ENCODE results near the gene SENP3.

The SENP3 gene

GRCh38 chr17:7556627-7557026 lies 5.1 kb upstream of the SENP3 start:
- Histone ChIP-seq H3K9me3 (ENCODE audit: control insufficient read depth, low read length) (no peaks in the 10 kb centered on the region), H3K36me3 (ENCODE audit: control insufficient read depth, insufficient read depth, low read length) (no peaks in the 10 kb centered on the region), H3K4me3 (ENCODE audit: extremely low read depth, insufficient read depth, low read length, poor library complexity, severe bottlenecking) (no peak overlapping the region), H3K4me1 (ENCODE audit: control insufficient read depth, insufficient read depth, low read length, poor library complexity, severe bottlenecking) (peaks cover 10% of the 10 kb centered on the region), H3K27ac (ENCODE audit: low read depth, low read length, severe bottlenecking) (no peak overlapping the region)
- 94 to 97% methylated on average over 7 to 11 of the region's 12 CpGs for WGBS, 2 experiments (ENCODE audit: insufficient coverage in 2 of 2)

- H3K4me1 ChIP-seq (ENCODE audit: control insufficient read depth, insufficient read depth, low read length, poor library complexity, severe bottlenecking) = peaks cover 10% of the 10 kb centered on the region
- no peaks in the 10 kb centered on the region for H3K9me3 ChIP-seq (ENCODE audit: control insufficient read depth, low read length)
- 82 to 84% methylated on average over 14 to 18 of the region's 19 CpGs for WGBS, 2 experiments (ENCODE audit: insufficient coverage in 2 of 2)
- no peak overlapping the region for H3K27ac ChIP-seq (ENCODE audit: low read depth, low read length, severe bottlenecking)
- H3K36me3 ChIP-seq (ENCODE audit: control insufficient read depth, insufficient read depth, low read length) = no peaks in the 10 kb centered on the region
- no peak overlapping the region for H3K4me3 ChIP-seq (ENCODE audit: extremely low read depth, insufficient read depth, low read length, poor library complexity, severe bottlenecking)
Observed at GRCh38 chr17:7557147-7557764, 4.5 kb upstream of the SENP3 start.

- no peak overlapping the region for H3K4me3 ChIP-seq (ENCODE audit: extremely low read depth, insufficient read depth, low read length, poor library complexity, severe bottlenecking)
- H3K27ac ChIP-seq (ENCODE audit: low read depth, low read length, severe bottlenecking) = peak overlapping the region; percentile 29
Observed at GRCh38 chr17:7557775-7558543, 3.8 kb upstream of the SENP3 start.

GRCh38 chr17:7558544-7559319 lies 3.0 kb upstream of the SENP3 start, which contains the start of gene TNFSF13:
Gene TNFSF13 (plus strand): TSS chr17:7558750. CDS start chr17:7559040, 290 bp downstream.
- Histone ChIP-seq H3K4me1 (ENCODE audit: control insufficient read depth, insufficient read depth, low read length, poor library complexity, severe bottlenecking) (peaks cover 22% of the 10 kb centered on the region), H3K27ac (ENCODE audit: low read depth, low read length, severe bottlenecking) (peak within 1 kb of the TSS; percentile 29), H3K4me3 (ENCODE audit: extremely low read depth, insufficient read depth, low read length, poor library complexity, severe bottlenecking) (no peak within 1 kb of the TSS), H3K9me3 (ENCODE audit: control insufficient read depth, low read length) (no peaks in the 10 kb centered on the region), H3K36me3 (ENCODE audit: control insufficient read depth, insufficient read depth, low read length) (peaks cover 10% of the 10 kb centered on the region)
- 90 to 92% methylated on average over 6 to 14 of the region's 16 CpGs for WGBS, 2 experiments (ENCODE audit: insufficient coverage in 2 of 2)

More at GRCh38 chr17:7557775-7558543, 3.8 kb upstream of the SENP3 start:
- H3K9me3 ChIP-seq (ENCODE audit: control insufficient read depth, low read length) = no peaks in the 10 kb centered on the region
- WGBS, 2 experiments (ENCODE audit: insufficient coverage in 2 of 2) = 39 to 41% methylated on average over 21 of the region's 21 CpGs
- H3K4me1 ChIP-seq (ENCODE audit: control insufficient read depth, insufficient read depth, low read length, poor library complexity, severe bottlenecking) = peaks cover 15% of the 10 kb centered on the region
- peaks cover 3% of the 10 kb centered on the region for H3K36me3 ChIP-seq (ENCODE audit: control insufficient read depth, insufficient read depth, low read length)

GRCh38 chr17:7559320-7560171 lies 2.2 kb upstream of the SENP3 start:
- H3K4me3 ChIP-seq (ENCODE audit: extremely low read depth, insufficient read depth, low read length, poor library complexity, severe bottlenecking) = no peak overlapping the region
- no peak overlapping the region for H3K27ac ChIP-seq (ENCODE audit: low read depth, low read length, severe bottlenecking)
- 87 to 97% methylated on average over 15 to 17 of the region's 18 CpGs for WGBS, 2 experiments (ENCODE audit: insufficient coverage in 2 of 2)
- H3K4me1 ChIP-seq (ENCODE audit: control insufficient read depth, insufficient read depth, low read length, poor library complexity, severe bottlenecking) = peaks cover 24% of the 10 kb centered on the region
- H3K9me3 ChIP-seq (ENCODE audit: control insufficient read depth, low read length) = no peaks in the 10 kb centered on the region
- peaks cover 19% of the 10 kb centered on the region for H3K36me3 ChIP-seq (ENCODE audit: control insufficient read depth, insufficient read depth, low read length)

- peak overlapping the region; percentile 78 for H3K27ac ChIP-seq (ENCODE audit: low read depth, low read length, severe bottlenecking)
Observed at GRCh38 chr17:7560172-7561027, 1.3 kb upstream of the SENP3 start.

GRCh38 chr17:7561028-7561575 lies 617 bp upstream of the SENP3 start:
- WGBS, 2 experiments (ENCODE audit: insufficient coverage in 2 of 2) = 0% methylated on average over 19 to 24 of the region's 32 CpGs
- H3K4me1 ChIP-seq (ENCODE audit: control insufficient read depth, insufficient read depth, low read length, poor library complexity, severe bottlenecking) = peaks cover 25% of the 10 kb centered on the region

More at GRCh38 chr17:7560172-7561027, 1.3 kb upstream of the SENP3 start:
- Histone ChIP-seq H3K4me1 (ENCODE audit: control insufficient read depth, insufficient read depth, low read length, poor library complexity, severe bottlenecking) (peaks cover 24% of the 10 kb centered on the region), H3K9me3 (ENCODE audit: control insufficient read depth, low read length) (no peaks in the 10 kb centered on the region), H3K4me3 (ENCODE audit: extremely low read depth, insufficient read depth, low read length, poor library complexity, severe bottlenecking) (peak overlapping the region; percentile 97), H3K36me3 (ENCODE audit: control insufficient read depth, insufficient read depth, low read length) (peaks cover 27% of the 10 kb centered on the region)
- WGBS, 2 experiments (ENCODE audit: insufficient coverage in 2 of 2) = 25 to 40% methylated on average over 11 to 16 of the region's 22 CpGs

GRCh38 chr17:7562208-7562605 lies 488 bp downstream of the SENP3 start:
- Histone ChIP-seq H3K4me3 (ENCODE audit: extremely low read depth, insufficient read depth, low read length, poor library complexity, severe bottlenecking) (peak overlapping the region; percentile 97), H3K4me1 (ENCODE audit: control insufficient read depth, insufficient read depth, low read length, poor library complexity, severe bottlenecking) (peaks cover 30% of the 10 kb centered on the region), H3K9me3 (ENCODE audit: control insufficient read depth, low read length) (no peaks in the 10 kb centered on the region), H3K27ac (ENCODE audit: low read depth, low read length, severe bottlenecking) (peak overlapping the region; percentile 66), H3K36me3 (ENCODE audit: control insufficient read depth, insufficient read depth, low read length) (peaks cover 45% of the 10 kb centered on the region)
- WGBS, 2 experiments (ENCODE audit: insufficient coverage in 2 of 2) = 1 to 2% methylated on average over 17 to 24 of the region's 28 CpGs

More at GRCh38 chr17:7561028-7561575, 617 bp upstream of the SENP3 start:
- Histone ChIP-seq H3K27ac (ENCODE audit: low read depth, low read length, severe bottlenecking) (peak overlapping the region; percentile 81), H3K4me3 (ENCODE audit: extremely low read depth, insufficient read depth, low read length, poor library complexity, severe bottlenecking) (peak overlapping the region; percentile 97), H3K36me3 (ENCODE audit: control insufficient read depth, insufficient read depth, low read length) (peaks cover 34% of the 10 kb centered on the region), H3K9me3 (ENCODE audit: control insufficient read depth, low read length) (no peaks in the 10 kb centered on the region)

- WGBS, 2 experiments (ENCODE audit: insufficient coverage in 2 of 2) = 96% methylated on average over 27 to 28 of the region's 30 CpGs
- Histone ChIP-seq H3K4me3 (ENCODE audit: extremely low read depth, insufficient read depth, low read length, poor library complexity, severe bottlenecking) (peak overlapping the region; percentile 97), H3K9me3 (ENCODE audit: control insufficient read depth, low read length) (no peaks in the 10 kb centered on the region), H3K4me1 (ENCODE audit: control insufficient read depth, insufficient read depth, low read length, poor library complexity, severe bottlenecking) (peaks cover 22% of the 10 kb centered on the region), H3K27ac (ENCODE audit: low read depth, low read length, severe bottlenecking) (no peak overlapping the region), H3K36me3 (ENCODE audit: control insufficient read depth, insufficient read depth, low read length) (peaks cover 51% of the 10 kb centered on the region)
Observed at GRCh38 chr17:7563115-7563869, 1.6 kb downstream of the SENP3 start.
